ENCODE results near the gene ATP6AP1. TPM values are rescaled to one million over a fixed set of nuclear protein-coding genes. Genes with fewer than 3 reads are reported as not detected.

ATP6AP1 gene
- total and polyA plus RNA-seq, 2 of the 13 experiments (the other 11 are each of a cell fraction or from before 2014, with no cell fraction given): 56.7 to 110 TPM

GRCh38 chrX:154436983-154437752, 8.7 kb downstream of the ATP6AP1 start, which contains the start of gene GDI1 (continued):
- peak; percentile 38; the same call in 1 of the 2 replicates for TF ChIP-seq ZBTB14 (CRISPR knock-in tag; IDR thresholded peaks at IDR 0.05)
- no peak for TF ChIP-seq ZSCAN30 (CRISPR knock-in tag; IDR thresholded peaks at IDR 0.05)
- TF ChIP-seq ZNF484 (CRISPR knock-in tag; IDR thresholded peaks at IDR 0.05; ENCODE audit: borderline replicate concordance, low read depth): no peak
- no peak for TF ChIP-seq CCAR2 (optimal IDR thresholded peaks at IDR 0.05; ENCODE audit: low read depth, low read length)
- no peak for TF ChIP-seq TP53 (CRISPR knock-in tag; conservative IDR thresholded peaks at IDR 0.05)
- TF ChIP-seq ZNF780A (CRISPR knock-in tag; IDR thresholded peaks at IDR 0.05): no peak
- TF ChIP-seq ZMAT3 (CRISPR knock-in tag; conservative IDR thresholded peaks at IDR 0.05): no peak
- TF ChIP-seq PHF8 (CRISPR knock-in tag; IDR thresholded peaks at IDR 0.05): peak; percentile 47; the same call in 1 of the 2 replicates
- TF ChIP-seq JDP2 (CRISPR knock-in tag; IDR thresholded peaks at IDR 0.05; ENCODE audit: borderline replicate concordance): no peak
- no peak for TF ChIP-seq DNMT3B (CRISPR knock-in tag; conservative IDR thresholded peaks at IDR 0.05)
- no peak for TF ChIP-seq ZFAT (CRISPR knock-in tag; conservative IDR thresholded peaks at IDR 0.05)
- TF ChIP-seq NFAT5 (CRISPR knock-in tag; IDR thresholded peaks at IDR 0.05): no peak
- TF ChIP-seq ATF7-NPFF (CRISPR knock-in tag; IDR thresholded peaks at IDR 0.05; ENCODE audit: low read depth): peak; percentile 34; the same call in 1 of the 2 replicates
- TF ChIP-seq KLF13 (CRISPR knock-in tag; IDR thresholded peaks at IDR 0.05): no peak
- TF ChIP-seq SIX4 (CRISPR knock-in tag; IDR thresholded peaks at IDR 0.05): no peak
- TF ChIP-seq ZNF841 (CRISPR knock-in tag; IDR thresholded peaks at IDR 0.05; ENCODE audit: borderline replicate concordance): no peak
- TF ChIP-seq TCF12 (IDR thresholded peaks at IDR 0.05): no peak
- TF ChIP-seq TCF12 (CRISPR knock-in tag; IDR thresholded peaks at IDR 0.05): 0 out of 2 replicates have a peak, but pooled peaks have one; percentile 35
- TF ChIP-seq ZNF556 (CRISPR knock-in tag; IDR thresholded peaks at IDR 0.05; ENCODE audit: borderline replicate concordance): no peak
- TF ChIP-seq RFXANK (CRISPR knock-in tag; IDR thresholded peaks at IDR 0.05): no peak
- TF ChIP-seq RBM39 (IDR thresholded peaks at IDR 0.05; ENCODE audit: low read depth, low read length, poor library complexity, severe bottlenecking): no peak
